ENCODE results near the gene TLR4.

The TLR4 gene

GRCh38 chr9:117745598-117745997 lies 41.4 kb downstream of the TLR4 start:
- DNase-seq (ENCODE audit: extremely low read depth, low read depth), result no peak
- H3K4me3 ChIP-seq (replicated peaks; ENCODE audit: low read depth, low read length), result no peak overlapping the region
- TF ChIP-seq CTCF (IDR thresholded peaks at IDR 0.05; ENCODE audit: low read depth, low read length, missing control alignments), result no peak

GRCh38 chr9:117746263-117746662 lies 42.1 kb downstream of the TLR4 start:
- H3K4me3 ChIP-seq (replicated peaks; ENCODE audit: low read depth, low read length), result no peak overlapping the region
- TF ChIP-seq CTCF (IDR thresholded peaks at IDR 0.05; ENCODE audit: low read depth, low read length, missing control alignments), result no peak
- DNase-seq (ENCODE audit: extremely low read depth, low read depth), result no peak

- no peak overlapping the region for H3K4me3 ChIP-seq (replicated peaks; ENCODE audit: low read depth, low read length)
- DNase-seq (ENCODE audit: extremely low read depth, low read depth), result no peak
- no peak for TF ChIP-seq CTCF (IDR thresholded peaks at IDR 0.05; ENCODE audit: low read depth, low read length, missing control alignments)
Observed at GRCh38 chr9:117747386-117747970, 43.3 kb downstream of the TLR4 start.

GRCh38 chr9:117750401-117750800 lies 46.2 kb downstream of the TLR4 start:
- H3K4me3 ChIP-seq (replicated peaks; ENCODE audit: low read depth, low read length), result no peak overlapping the region
- no peak for TF ChIP-seq CTCF (IDR thresholded peaks at IDR 0.05; ENCODE audit: low read depth, low read length, missing control alignments)
- DNase-seq (ENCODE audit: extremely low read depth, low read depth), result no peak

- no peak for DNase-seq (ENCODE audit: extremely low read depth, low read depth)
- H3K4me3 ChIP-seq (replicated peaks; ENCODE audit: low read depth, low read length), result no peak overlapping the region
- TF ChIP-seq CTCF (IDR thresholded peaks at IDR 0.05; ENCODE audit: low read depth, low read length, missing control alignments), result no peak
Observed at GRCh38 chr9:117752894-117753293, 48.7 kb downstream of the TLR4 start.

- DNase-seq (ENCODE audit: extremely low read depth, low read depth), result no peak
Observed at GRCh38 chr9:117757561-117758190, 53.5 kb downstream of the TLR4 start.

More at GRCh38 chr9:117757561-117758190, 53.5 kb downstream of the TLR4 start:
- no peak for TF ChIP-seq CTCF (IDR thresholded peaks at IDR 0.05; ENCODE audit: low read depth, low read length, missing control alignments)
- no peak overlapping the region for H3K4me3 ChIP-seq (replicated peaks; ENCODE audit: low read depth, low read length)
